ENCODE results near the gene NCOA4.

DNA sequence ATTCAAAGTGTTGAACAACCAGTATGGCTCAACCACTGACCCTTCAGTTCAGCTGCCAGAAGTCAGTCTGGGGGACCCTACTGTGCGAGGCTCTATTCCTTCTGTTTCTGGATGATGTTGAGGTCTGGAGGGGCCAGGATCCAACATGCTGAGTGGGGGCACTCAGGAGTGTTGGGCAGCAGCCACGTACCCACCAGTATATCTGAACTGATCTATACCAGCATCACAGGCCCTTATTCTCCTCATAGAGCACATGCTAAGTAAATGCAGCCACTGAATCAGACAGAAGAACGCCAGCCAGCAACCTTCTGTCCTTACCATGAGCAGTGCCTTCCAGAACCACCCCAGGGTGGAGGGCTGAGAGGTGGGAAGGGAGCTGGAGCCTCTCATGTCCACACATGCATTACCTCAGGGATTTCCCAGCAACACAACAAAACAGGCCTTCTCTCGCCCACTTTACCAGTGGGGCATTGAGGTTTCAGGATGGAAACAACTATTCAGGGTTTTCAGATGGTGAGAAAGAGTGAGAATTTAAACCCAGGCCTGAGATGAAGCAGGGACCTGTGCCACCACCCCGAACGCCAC lies 22.5 kb upstream of the NCOA4 start:
- TF ChIP-seq, protein P1, sequence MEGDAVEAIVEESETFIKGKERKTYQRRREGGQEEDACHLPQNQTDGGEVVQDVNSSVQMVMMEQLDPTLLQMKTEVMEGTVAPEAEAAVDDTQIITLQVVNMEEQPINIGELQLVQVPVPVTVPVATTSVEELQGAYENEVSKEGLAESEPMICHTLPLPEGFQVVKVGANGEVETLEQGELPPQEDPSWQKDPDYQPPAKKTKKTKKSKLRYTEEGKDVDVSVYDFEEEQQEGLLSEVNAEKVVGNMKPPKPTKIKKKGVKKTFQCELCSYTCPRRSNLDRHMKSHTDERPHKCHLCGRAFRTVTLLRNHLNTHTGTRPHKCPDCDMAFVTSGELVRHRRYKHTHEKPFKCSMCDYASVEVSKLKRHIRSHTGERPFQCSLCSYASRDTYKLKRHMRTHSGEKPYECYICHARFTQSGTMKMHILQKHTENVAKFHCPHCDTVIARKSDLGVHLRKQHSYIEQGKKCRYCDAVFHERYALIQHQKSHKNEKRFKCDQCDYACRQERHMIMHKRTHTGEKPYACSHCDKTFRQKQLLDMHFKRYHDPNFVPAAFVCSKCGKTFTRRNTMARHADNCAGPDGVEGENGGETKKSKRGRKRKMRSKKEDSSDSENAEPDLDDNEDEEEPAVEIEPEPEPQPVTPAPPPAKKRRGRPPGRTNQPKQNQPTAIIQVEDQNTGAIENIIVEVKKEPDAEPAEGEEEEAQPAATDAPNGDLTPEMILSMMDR (IDR thresholded peaks at IDR 0.05) = no peak
- TF ChIP-seq POLR2A (IDR thresholded peaks at IDR 0.05) = no peak
